HT-29 (cell line): ENCODE results near the gene ACOXL. TPM values are rescaled to one million over a fixed set of nuclear protein-coding genes. Genes with fewer than 3 reads are reported as not detected.

Source experiments
- DNase-seq: peaks from one replicate; pipeline ENCODE4 v3.0.0-alpha.2; 2015; ENCODE audit warnings: low spot score
- total RNA-seq: library from RNA; depleted of rRNA; stranded (reverse); fragments of >200 nt; shearing (Covaris generic); gene quantifications from 2 replicates; pipeline ENCODE4 v1.2.3, GENCODE V29; 2014

ACOXL gene
- total RNA-seq, 1 experiment from 2014 or later, result 3.9 TPM

DNA sequence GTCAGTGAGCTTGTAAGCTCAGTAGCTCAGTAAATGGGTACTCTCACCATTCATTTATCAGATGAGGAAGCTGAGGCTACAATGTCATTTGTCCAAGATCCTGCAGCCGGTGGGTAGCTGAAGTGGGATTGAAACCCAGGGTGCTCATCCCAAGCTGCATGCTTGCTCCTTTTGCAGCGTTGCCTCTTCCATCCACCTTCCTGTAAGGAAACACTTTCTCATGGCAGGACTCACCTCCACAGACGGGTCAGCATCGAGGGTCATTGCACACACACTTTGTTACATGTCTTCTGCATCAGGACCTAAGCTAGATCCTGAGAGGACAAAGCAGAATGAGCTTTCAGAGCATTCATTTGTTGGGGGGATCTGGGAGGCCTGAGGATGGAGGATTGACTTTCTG is 60.7 kb downstream of the ACOXL start:
- DNase-seq, result no peak

DNA sequence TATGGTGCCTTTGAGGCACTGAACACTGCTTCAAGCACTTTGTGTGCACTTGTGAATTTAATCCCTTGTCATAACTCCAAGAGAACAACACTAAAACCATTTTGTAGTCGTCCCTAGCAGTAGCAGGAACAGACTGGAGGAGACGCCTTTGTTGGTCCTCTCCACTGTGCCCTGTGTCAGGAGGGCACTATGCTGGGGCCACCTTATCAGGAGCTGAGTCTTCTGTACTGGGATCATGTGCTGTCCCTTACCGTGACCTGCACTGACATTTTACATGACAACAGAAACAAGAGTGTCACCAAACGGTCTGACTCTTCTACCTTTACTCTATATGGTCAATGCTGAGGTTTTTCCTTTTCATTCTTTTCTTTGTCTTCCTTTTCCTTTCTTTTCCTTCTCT is 62.0 kb downstream of the ACOXL start:
- DNase-seq, result no peak

- DNase-seq, result no peak
These were observed 62.6 kb downstream of the ACOXL start for GRCh38 chr2:110794951-110795350.

DNA sequence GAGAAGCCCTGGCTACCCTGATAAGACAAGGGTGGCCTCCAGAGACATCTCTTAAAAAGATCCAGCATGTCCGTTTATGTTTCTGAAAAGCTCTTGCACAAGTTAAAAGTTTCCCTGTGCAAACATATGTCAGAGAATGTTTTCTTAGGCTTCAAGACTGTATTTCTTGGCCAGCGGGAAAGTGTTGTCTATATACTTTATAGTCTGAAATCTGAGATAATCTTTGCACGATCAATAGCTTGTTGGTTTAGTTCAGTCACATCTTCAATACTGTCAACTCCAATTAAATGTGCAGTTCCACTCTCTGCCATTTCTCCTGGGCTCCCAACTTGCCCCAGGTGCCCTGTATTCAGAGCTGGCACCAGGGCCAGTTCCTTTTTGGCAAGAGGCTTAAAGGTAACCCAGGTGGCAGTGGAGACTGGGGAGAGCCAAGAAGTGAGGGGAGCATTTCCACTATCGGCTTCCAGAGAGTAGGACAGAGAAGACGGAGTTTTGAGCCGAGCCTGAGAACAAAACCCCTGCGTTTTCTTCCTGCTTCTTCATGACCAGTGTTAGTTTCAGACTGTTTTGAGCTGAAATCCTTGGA is 64.4 kb downstream of the ACOXL start:
- no peak for DNase-seq

- no peak for DNase-seq
These were observed 67.0 kb downstream of the ACOXL start for GRCh38 chr2:110799376-110799775.

- no peak for DNase-seq
These were observed 68.4 kb downstream of the ACOXL start for GRCh38 chr2:110800611-110801402.

DNA sequence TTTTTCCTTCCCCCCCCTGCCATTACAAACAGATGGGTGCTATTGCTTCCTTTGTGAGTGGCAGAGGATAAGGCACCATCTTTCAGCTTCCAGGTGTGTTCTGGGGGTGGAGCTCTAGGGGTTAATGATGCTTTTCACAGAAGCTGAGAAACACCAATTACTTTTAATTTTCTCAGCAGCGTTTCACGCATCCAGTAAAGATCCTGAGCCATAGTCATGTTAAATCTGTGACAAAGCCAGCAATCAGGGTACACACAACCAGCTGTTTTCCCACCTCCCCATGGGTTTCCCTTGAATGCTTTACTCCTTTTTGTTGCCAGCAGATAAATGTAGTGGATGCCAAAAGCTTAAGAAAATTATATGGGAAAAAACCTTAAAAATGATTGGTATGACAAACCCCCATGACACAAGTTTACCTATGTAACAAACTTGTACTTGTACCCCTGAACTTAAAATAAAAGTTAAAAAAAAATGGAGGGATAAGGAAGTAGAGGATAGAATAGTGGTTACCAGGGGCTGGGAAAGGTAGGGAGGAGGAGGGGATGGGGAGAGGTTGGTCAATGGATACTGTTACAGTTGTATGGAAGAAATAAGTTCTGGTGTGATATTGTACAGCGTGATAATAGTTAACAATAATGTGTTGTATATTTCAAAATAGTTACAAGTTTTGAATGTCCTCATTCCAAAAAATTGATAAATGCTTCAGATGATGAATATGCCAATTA is 70.0 kb downstream of the ACOXL start:
- no peak for DNase-seq

DNA sequence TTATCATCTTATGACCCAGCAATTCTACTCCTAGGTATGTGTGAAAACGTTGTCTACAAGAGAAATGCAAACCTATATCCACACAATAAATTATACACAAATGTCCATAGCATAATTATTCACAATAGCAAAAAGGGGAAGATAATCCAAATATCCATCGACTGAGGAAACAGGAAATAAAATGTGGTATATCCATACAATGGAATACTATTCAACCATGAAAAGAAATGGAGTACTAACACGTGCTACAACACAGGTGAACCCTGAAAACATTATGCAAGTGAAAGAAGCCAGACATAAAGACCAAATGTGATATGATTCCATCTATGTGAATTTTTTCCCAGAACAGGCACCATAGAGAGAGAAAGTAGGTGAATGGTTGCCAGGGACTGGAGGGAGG is 72.1 kb downstream of the ACOXL start:
- no peak for DNase-seq

- DNase-seq, result no peak
These were observed 72.5 kb downstream of the ACOXL start for GRCh38 chr2:110804915-110805314.

- DNase-seq, result no peak
These were observed 73.6 kb downstream of the ACOXL start for GRCh38 chr2:110805894-110806452.

DNA sequence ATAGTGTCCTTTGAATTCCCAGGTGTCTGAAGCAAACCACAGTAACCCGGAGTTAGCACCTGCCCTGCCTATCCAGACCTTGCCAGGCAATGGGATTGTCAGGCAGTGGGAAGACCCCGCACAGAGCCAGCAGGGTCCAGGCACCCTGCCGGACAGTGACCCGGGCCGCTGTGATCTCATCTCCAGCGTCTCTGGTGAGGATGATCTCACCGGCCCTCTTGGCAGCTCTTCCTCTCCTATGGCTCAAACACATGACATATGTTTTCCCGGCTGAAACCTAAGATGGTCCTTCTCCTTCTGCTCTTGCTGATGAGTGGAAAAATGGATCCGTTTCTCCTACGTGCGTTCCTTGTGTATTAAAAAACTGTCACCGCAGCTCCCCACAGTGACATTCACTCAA is 75.1 kb downstream of the ACOXL start:
- DNase-seq, result no peak

DNA sequence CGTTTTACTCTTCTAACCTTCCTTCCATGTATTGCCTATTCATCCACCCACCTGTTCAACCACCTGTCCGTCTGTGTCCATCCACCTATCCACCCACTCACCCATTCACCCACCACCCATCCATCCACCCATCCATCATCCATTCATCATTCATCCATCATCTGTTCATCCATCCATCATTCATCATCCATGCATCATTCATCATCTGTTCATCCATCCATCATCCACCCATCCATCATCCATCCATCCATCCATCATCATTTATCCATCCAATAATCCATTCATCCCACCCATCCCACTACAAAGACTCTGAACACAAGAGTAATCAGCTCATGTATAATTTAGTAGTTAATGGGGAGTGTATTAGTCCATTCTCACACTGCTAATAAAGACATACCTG is 78.0 kb downstream of the ACOXL start:
- no peak for DNase-seq

GRCh38 chr2:110812726-110813645 is 80.6 kb downstream of the ACOXL start:
- DNase-seq, result no peak

DNA sequence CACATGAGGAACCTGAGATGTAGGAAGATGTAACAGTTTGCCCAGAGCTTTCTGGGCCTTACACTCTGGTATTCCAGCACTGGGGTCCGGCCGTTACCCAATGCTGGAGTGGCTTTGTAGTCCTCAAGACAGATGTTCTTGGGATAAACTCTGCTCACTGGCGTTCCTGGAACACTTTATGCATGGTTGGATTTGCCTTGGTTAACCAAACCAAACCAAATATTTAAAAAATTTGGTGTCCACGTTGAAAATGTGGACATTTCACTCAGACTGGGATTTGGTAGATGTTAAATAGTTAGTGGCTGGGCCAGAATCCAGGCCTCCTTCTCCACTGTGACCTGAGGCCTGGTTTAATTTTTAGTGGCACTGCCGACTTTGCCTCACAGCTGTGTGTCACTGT is 81.5 kb downstream of the ACOXL start:
- no peak for DNase-seq

DNA sequence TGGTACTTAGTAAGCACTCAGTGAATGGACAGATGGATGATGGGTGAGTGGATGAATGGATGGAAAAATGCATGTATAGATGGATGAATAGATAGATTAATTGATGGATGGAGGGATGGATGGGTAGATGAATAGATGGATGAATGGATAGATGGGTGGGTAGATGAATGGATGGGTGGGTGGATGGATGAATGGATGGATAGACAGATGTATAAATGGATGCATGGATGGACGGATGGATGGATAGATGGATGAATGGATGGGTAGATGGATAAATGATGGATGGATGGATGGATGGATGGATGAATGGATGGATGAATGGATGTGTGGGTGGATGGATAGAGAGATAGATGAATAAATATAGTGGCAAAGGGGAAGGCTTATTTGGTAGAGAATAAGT is 83.6 kb downstream of the ACOXL start:
- DNase-seq, result no peak

DNA sequence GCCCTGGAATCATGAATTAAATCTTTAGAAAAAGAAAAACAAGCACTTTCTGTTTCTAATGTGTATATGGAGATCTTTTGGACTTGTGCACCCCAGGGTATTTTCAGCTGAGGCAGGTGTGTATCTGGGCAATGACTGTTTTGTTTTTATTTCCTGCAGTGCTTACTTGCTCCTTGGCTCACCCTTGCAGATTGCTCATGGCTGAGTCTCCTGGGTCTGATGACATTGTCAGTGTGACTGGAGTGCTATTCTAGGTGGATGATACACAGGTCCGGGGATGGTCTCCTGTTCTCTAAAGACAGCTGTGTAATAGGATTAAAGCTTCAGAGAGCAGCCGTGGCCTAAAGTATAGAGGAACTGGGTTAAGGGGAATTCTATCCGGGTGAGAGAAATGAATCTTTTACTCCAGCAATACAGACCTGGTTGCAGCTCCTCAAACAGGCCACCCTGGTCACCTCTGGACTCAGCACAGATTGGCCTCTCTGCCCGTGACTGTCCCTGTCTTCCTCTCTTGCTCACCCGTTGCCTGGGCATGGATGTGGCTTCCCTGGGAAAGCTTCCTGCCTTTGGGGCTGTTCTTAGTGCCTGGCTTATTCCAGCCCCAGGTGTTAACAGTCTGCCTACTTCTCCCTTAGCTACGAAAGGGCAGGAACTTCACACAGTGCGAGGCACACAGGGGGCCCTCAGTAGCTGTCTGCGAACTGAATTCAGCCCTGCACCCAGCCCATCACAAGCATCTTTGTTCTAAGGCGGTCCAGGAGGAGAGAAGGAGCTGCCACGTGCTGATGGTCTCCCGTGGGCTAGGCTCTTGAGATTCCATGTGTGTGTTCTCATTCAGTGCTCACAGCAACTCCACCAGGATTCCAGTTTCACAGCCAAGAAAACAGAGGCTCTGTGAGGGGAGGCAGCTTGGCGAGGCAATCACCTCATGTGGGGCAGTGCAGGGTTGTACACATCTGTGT is 84.3 kb downstream of the ACOXL start:
- no peak for DNase-seq

GRCh38 chr2:110818767-110819481 is 86.6 kb downstream of the ACOXL start:
- peak; percentile 10 for DNase-seq

GRCh38 chr2:110819711-110820110 is 87.3 kb downstream of the ACOXL start:
- no peak for DNase-seq

GRCh38 chr2:110820128-110820527 is 87.8 kb downstream of the ACOXL start:
- no peak for DNase-seq

DNA sequence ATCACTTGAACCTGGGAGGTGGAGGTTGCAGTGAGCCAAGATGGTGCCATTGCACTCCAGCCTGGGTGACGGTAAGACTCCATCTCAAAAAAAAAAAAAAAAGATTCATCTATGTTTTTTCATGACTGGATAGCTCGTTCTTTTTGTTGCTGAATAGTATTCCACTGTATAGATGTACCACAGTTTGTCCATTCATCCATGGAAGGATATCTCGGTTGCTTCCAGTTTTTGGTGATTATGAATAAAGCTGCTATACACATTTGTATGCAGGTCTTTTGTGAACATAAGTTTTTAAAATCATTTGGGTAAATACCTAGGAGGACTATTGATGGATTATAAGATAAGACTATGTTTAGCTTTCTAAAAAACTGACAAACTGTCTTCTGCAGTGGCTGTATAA is 90.8 kb downstream of the ACOXL start:
- DNase-seq, result no peak
